HCT116 (cell line): ENCODE results near the gene ZBTB20. TPM values are rescaled to one million over a fixed set of nuclear protein-coding genes. Genes with fewer than 3 reads are reported as not detected.

Experiments
- ATAC-seq: fragments of 200-7000 bp; cut with Tn5 transposase; 2 replicates; pipeline ENCODE4 v1.9.1; 2020; ENCODE audit warnings: mild to moderate bottlenecking, moderate library complexity
- BruUV-seq: library from RNA; stranded (reverse); fragments of 400-500 nt; replicated peaks from 2 replicates; lab custom pipeline; 2021; lab: Mats Ljungman, UMichigan
- CTCF ChIA-PET: fragments of 300-600 bp; sonication (Branson Sonifier 250); formaldehyde crosslinking; loops from one replicate; lab custom pipeline; 2021; ENCODE audit warnings: antibody characterized with exemption; lab: Charles Lee
- POLR2A ChIA-PET: fragments of 300-600, 350-600 bp; sonication (Branson Sonifier 250); formaldehyde crosslinking; loops from one replicate; lab custom pipeline; 2021; ENCODE audit warnings: antibody characterized with exemption; lab: Charles Lee
- RAD21 ChIA-PET, 2 experiments: fragments of 300-600 bp; sonication (Branson Sonifier 250); formaldehyde crosslinking; loops; one replicate each; lab custom pipeline; 2023; ENCODE audit warnings: low total read pairs in 2 of 2; ENCODE audit not compliant: uncharacterized antibody in 2 of 2, unreplicated experiment in 2 of 2, low non-redundant PET in 1 of 2; lab: Charles Lee
- DNase-seq: peaks from one replicate; pipeline ENCODE4 v3.0.0-alpha.2; 2010; ENCODE audit warnings: low read depth, low spot score
- H2AFZ ChIP-seq: fragments of 200-600 bp; shearing (Covaris generic), sonication (generic); 2 replicates; pipeline ENCODE4 v1.6.1; 2017; ENCODE audit warnings: low read depth, mixed run types, mixed read lengths, antibody characterized with exemption, low read length; ENCODE audit not compliant: poor library complexity, severe bottlenecking
- H3K27ac ChIP-seq: 2 replicates; pipeline ENCODE4 v1.5.1; 2012; ENCODE audit warnings: low read depth, low read length
- H3K27me3 ChIP-seq: fragments of 200-600 bp; sonication (generic); 2 replicates; pipeline ENCODE4 v1.6.1; 2016; ENCODE audit warnings: mixed run types, low read length, mixed read lengths; ENCODE audit not compliant: insufficient read depth
- H3K36me3 ChIP-seq, 2 experiments: fragments of 200-500 bp in 1 of 2; fragments of 200-600 bp in 1 of 2; sonication (Bioruptor generic) in 1 of 2; sonication (generic) in 1 of 2; 2 replicates each; pipeline versions ENCODE4 v1.5.1 to v1.6.1; 2014 to 2016; ENCODE audit warnings: low read length in 2 of 2, inconsistent platforms in 1 of 2, mixed read lengths in 1 of 2, mixed run types in 1 of 2; ENCODE audit not compliant: insufficient read depth in 2 of 2, control insufficient read depth in 1 of 2
- H3K4me1 ChIP-seq, 2 experiments: fragments of 200-600 bp in 1 of 2; sonication (generic) in 1 of 2; 2 replicates each; pipeline versions ENCODE4 v1.5.1 to v1.6.1; 2012 to 2017; ENCODE audit warnings: low read length in 2 of 2, inconsistent platforms in 1 of 2, mild to moderate bottlenecking in 1 of 2, mixed read lengths in 1 of 2, mixed run types in 1 of 2, moderate library complexity in 1 of 2; ENCODE audit not compliant: insufficient read depth in 2 of 2, control insufficient read depth in 1 of 2
- H3K4me2 ChIP-seq: fragments of 200-600 bp; sonication (generic); 2 replicates; pipeline ENCODE4 v1.6.1; 2017; ENCODE audit warnings: mixed run types, low read length, mixed read lengths
- H3K4me3 ChIP-seq, 2 experiments: fragments of 200-600 bp in 1 of 2; sonication (generic) in 1 of 2; replicated peaks in 1 of 2; 2 replicates each; pipeline ENCODE4 v1.5.1; 2011 to 2016; ENCODE audit warnings: low read length in 2 of 2, control low read depth in 1 of 2, low read depth in 1 of 2, mild to moderate bottlenecking in 1 of 2, mixed read lengths in 1 of 2, mixed run types in 1 of 2
- H3K79me2 ChIP-seq: fragments of 200-600 bp; sonication (generic); 2 replicates; pipeline ENCODE4 v1.6.1; 2017; ENCODE audit warnings: mild to moderate bottlenecking, mixed run types, low read length, moderate library complexity, mixed read lengths; ENCODE audit not compliant: insufficient read depth
- H3K9ac ChIP-seq: fragments of 200-600 bp; sonication (generic); 2 replicates; pipeline ENCODE4 v1.6.1; 2016; ENCODE audit warnings: low read length, mixed read lengths
- H3K9me2 ChIP-seq: fragments of 200-600 bp; sonication (generic), shearing (Covaris generic); 2 replicates; pipeline ENCODE4 v1.6.1; 2017; ENCODE audit warnings: mixed run types, mild to moderate bottlenecking, moderate library complexity; ENCODE audit not compliant: insufficient read depth
- H3K9me3 ChIP-seq, 2 experiments: fragments of 200-500 bp in 1 of 2; fragments of 200-600 bp in 1 of 2; sonication (Bioruptor generic) in 1 of 2; sonication (generic) in 1 of 2; 2 replicates each; pipeline ENCODE4 v1.6.1; 2014 to 2017; ENCODE audit warnings: low read length in 2 of 2, mixed read lengths in 2 of 2, inconsistent platforms in 1 of 2, low read depth in 1 of 2, mild to moderate bottlenecking in 1 of 2, mixed run types in 1 of 2, moderate library complexity in 1 of 2; ENCODE audit not compliant: control insufficient read depth in 1 of 2, insufficient read depth in 1 of 2
- H4K20me1 ChIP-seq: fragments of 200-600 bp; sonication (generic), shearing (Covaris generic); 2 replicates; pipeline ENCODE4 v1.6.1; 2017; ENCODE audit warnings: mixed run types, mild to moderate bottlenecking, moderate library complexity; ENCODE audit not compliant: insufficient read depth
- ATF3 ChIP-seq: IDR thresholded peaks from 2 replicates; pipeline ENCODE4 v1.6.1; 2012
- CTCF ChIP-seq, 3 experiments: fragments of 200-600 bp in 1 of 3; sonication (generic) in 1 of 3; IDR thresholded peaks in 2 of 3; conservative IDR thresholded peaks in 1 of 3; 2 replicates each; pipeline ENCODE4 v1.5.1; 2012 to 2017; ENCODE audit warnings: low read depth in 2 of 3, low read length in 2 of 3, antibody characterized with exemption in 1 of 3, borderline replicate concordance in 1 of 3, control low read depth in 1 of 3, mild to moderate bottlenecking in 1 of 3, mixed read lengths in 1 of 3, mixed run types in 1 of 3, moderate library complexity in 1 of 3; ENCODE audit not compliant: insufficient read depth in 1 of 3
- EGR1 ChIP-seq: IDR thresholded peaks from 2 replicates; pipeline ENCODE4 v1.6.1; 2012; ENCODE audit warnings: low read depth
- ELF1 ChIP-seq: IDR thresholded peaks from 2 replicates; pipeline ENCODE4 v1.6.1; 2012; ENCODE audit warnings: low read depth, borderline replicate concordance
- EZH2 ChIP-seq: fragments of 200-600 bp; sonication (generic); IDR thresholded peaks from 2 replicates; pipeline ENCODE4 v1.6.1; 2017; ENCODE audit warnings: antibody characterized with exemption, mixed run types
- EZH2phosphoT487 ChIP-seq: fragments of 200-600 bp; IDR thresholded peaks from 2 replicates; pipeline ENCODE4 v1.6.1; 2018; ENCODE audit warnings: antibody characterized with exemption, borderline replicate concordance
- FOSL1 ChIP-seq: IDR thresholded peaks from 2 replicates; pipeline ENCODE4 v1.6.1; 2012; ENCODE audit warnings: low read depth
- JUND ChIP-seq: IDR thresholded peaks from 2 replicates; pipeline ENCODE4 v1.6.1; 2012
- POLR2A ChIP-seq: IDR thresholded peaks from 2 replicates; pipeline ENCODE4 v1.7.0; 2011; ENCODE audit warnings: borderline replicate concordance; ENCODE audit not compliant: insufficient read depth, insufficient read length; ENCODE audit errors: extremely low read depth
- POLR2AphosphoS5 ChIP-seq: IDR thresholded peaks from 2 replicates; pipeline ENCODE4 v1.6.1; 2011; ENCODE audit warnings: mild to moderate bottlenecking, low read depth, low read length, moderate library complexity
- REST ChIP-seq: IDR thresholded peaks from 2 replicates; pipeline ENCODE4 v1.6.1; 2012; ENCODE audit warnings: low read depth
- SIN3A ChIP-seq: IDR thresholded peaks from 2 replicates; pipeline ENCODE4 v1.6.1; 2012; ENCODE audit warnings: low read depth
- SP1 ChIP-seq: IDR thresholded peaks from 2 replicates; pipeline ENCODE4 v1.6.1; 2012; ENCODE audit warnings: low read depth
- SRF ChIP-seq: IDR thresholded peaks from 2 replicates; pipeline ENCODE4 v1.6.1; 2012; ENCODE audit warnings: low read depth
- TCF7L2 ChIP-seq: IDR thresholded peaks from 2 replicates; pipeline ENCODE4 v1.7.0; 2011; ENCODE audit warnings: borderline replicate concordance, inconsistent platforms; ENCODE audit not compliant: insufficient read depth, insufficient read length; ENCODE audit errors: extremely low read depth
- YY1 ChIP-seq: IDR thresholded peaks from 2 replicates; pipeline ENCODE4 v1.6.1; 2011; ENCODE audit warnings: low read length, low read depth, moderate library complexity, mild to moderate bottlenecking; ENCODE audit not compliant: insufficient replicate concordance; ENCODE audit errors: extremely low read depth
- ZFX ChIP-seq: fragments of 450-650 bp; IDR thresholded peaks from 2 replicates; pipeline ENCODE4 v1.6.1; 2017
- ZNF274 ChIP-seq: fragments of 200-500 bp; sonication (Bioruptor generic); IDR thresholded peaks from 2 replicates; pipeline ENCODE4 v1.6.1; 2014; ENCODE audit warnings: mild to moderate bottlenecking, low read depth, low read length, inconsistent platforms
- intact Hi-C: fragments of 100-400 bp; cut with micrococcal nuclease; formaldehyde crosslinking; loops from 2 replicates; pipeline ENCODE4 v1.10.0; 2022
- total RNA-seq: library from RNA; stranded (reverse); gene quantifications from one replicate; pipeline ENCODE4 v1.2.1, GENCODE V29; 2021; ENCODE audit not compliant: unreplicated experiment
- TF ChIP-seq, protein P1 (sequence below): IDR thresholded peaks from 2 replicates; pipeline ENCODE4 v1.6.1; 2011; ENCODE audit warnings: mild to moderate bottlenecking, low read length, moderate library complexity; ENCODE audit not compliant: insufficient replicate concordance; ENCODE audit errors: extremely low read depth
- TF ChIP-seq, protein P2 (sequence below): IDR thresholded peaks from 2 replicates; pipeline ENCODE4 v1.6.1; 2012

ZBTB20 gene
- total RNA-seq, 1 experiment from 2014 or later: 42.1 TPM

- Histone ChIP-seq H2AFZ (no peak overlapping the region), H3K9ac (no peak overlapping the region), H3K4me1 (peaks cover 35 to 87% of the 10 kb centered on the region in 2 experiments), H4K20me1 (no peaks in the 10 kb centered on the region), H3K9me3 (no peaks in the 10 kb centered on the region), H3K27ac (no peak overlapping the region), H3K27me3 (no peaks in the 10 kb centered on the region), H3K4me3 (no peak overlapping the region), H3K9me2 (no peaks in the 10 kb centered on the region), H3K79me2 (peaks cover 98% of the 10 kb centered on the region), H3K4me2 (no peak overlapping the region), H3K36me3 (no peaks in the 10 kb centered on the region)
- no peak for TF ChIP-seq FOSL1
- no peak for TF ChIP-seq REST
- no peak for TF ChIP-seq EGR1
- TF ChIP-seq TCF7L2: no peak
- no peak for TF ChIP-seq ZNF274
- no peak for TF ChIP-seq CTCF (IDR thresholded peaks at IDR 0.05 in 2 of 3, conservative IDR thresholded peaks at IDR 0.05 in 1 of 3; ENCODE audit: borderline replicate concordance in 1 of 3, insufficient read depth in 1 of 3, low read depth in 2 of 3, low read length in 2 of 3)
- TF ChIP-seq SP1: no peak
- no peak for TF ChIP-seq JUND
- no peak for TF ChIP-seq ATF3
- no peak for TF ChIP-seq YY1
- TF ChIP-seq, protein P1, sequence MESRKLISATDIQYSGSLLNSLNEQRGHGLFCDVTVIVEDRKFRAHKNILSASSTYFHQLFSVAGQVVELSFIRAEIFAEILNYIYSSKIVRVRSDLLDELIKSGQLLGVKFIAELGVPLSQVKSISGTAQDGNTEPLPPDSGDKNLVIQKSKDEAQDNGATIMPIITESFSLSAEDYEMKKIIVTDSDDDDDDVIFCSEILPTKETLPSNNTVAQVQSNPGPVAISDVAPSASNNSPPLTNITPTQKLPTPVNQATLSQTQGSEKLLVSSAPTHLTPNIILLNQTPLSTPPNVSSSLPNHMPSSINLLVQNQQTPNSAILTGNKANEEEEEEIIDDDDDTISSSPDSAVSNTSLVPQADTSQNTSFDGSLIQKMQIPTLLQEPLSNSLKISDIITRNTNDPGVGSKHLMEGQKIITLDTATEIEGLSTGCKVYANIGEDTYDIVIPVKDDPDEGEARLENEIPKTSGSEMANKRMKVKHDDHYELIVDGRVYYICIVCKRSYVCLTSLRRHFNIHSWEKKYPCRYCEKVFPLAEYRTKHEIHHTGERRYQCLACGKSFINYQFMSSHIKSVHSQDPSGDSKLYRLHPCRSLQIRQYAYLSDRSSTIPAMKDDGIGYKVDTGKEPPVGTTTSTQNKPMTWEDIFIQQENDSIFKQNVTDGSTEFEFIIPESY: no peak
- no peak for TF ChIP-seq ELF1
- no peak for TF ChIP-seq POLR2AphosphoS5
- TF ChIP-seq EZH2: no peak
- TF ChIP-seq SIN3A: no peak
- TF ChIP-seq EZH2phosphoT487: no peak
- TF ChIP-seq, protein P2, sequence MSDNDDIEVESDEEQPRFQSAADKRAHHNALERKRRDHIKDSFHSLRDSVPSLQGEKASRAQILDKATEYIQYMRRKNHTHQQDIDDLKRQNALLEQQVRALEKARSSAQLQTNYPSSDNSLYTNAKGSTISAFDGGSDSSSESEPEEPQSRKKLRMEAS: no peak
- TF ChIP-seq ZFX: no peak
- TF ChIP-seq POLR2A: no peak
- TF ChIP-seq SRF: no peak
- POLR2A ChIA-PET: no interaction called here
- CTCF ChIA-PET: interaction anchor here (7.9 kb wide), 1 partner anchor 12 kb away, joined by 49 read pairs; no protein-coding TSS in a partner anchor
- DNase-seq: no peak
- BruUV-seq: no TSS peak
- RAD21 ChIA-PET: no interaction called here
- intact Hi-C loops: loop anchor here (10.0 kb wide), 1 partner anchor 238 kb away; no protein-coding TSS in a partner anchor
- ATAC-seq: no peak
Observed at GRCh38 chr3:114406922-114407321, 740.2 kb downstream of the ZBTB20 start.
